Measurements from ENCODE around the gene TSPEAR.

- TF ChIP-seq CTCF (IDR thresholded peaks at IDR 0.05; ENCODE audit: low read length) (no peak), EZH2 (IDR thresholded peaks at IDR 0.05; ENCODE audit: borderline replicate concordance, low read length) (no peak)
Measured at GRCh38 chr21:44699502-44700001, 11.8 kb downstream of the TSPEAR start.
